NCI-H1092 (cell line): Measurements from ENCODE around the gene SLC18A3.

ENCODE experiments used
- DNase-seq: peaks from one replicate; lab custom pipeline; 2025; lab: John Stamatoyannopoulos, UW

SLC18A3 gene

GRCh38 chr10:49651917-49652316, 41.8 kb downstream of the SLC18A3 start:
- no peak for DNase-seq

DNA sequence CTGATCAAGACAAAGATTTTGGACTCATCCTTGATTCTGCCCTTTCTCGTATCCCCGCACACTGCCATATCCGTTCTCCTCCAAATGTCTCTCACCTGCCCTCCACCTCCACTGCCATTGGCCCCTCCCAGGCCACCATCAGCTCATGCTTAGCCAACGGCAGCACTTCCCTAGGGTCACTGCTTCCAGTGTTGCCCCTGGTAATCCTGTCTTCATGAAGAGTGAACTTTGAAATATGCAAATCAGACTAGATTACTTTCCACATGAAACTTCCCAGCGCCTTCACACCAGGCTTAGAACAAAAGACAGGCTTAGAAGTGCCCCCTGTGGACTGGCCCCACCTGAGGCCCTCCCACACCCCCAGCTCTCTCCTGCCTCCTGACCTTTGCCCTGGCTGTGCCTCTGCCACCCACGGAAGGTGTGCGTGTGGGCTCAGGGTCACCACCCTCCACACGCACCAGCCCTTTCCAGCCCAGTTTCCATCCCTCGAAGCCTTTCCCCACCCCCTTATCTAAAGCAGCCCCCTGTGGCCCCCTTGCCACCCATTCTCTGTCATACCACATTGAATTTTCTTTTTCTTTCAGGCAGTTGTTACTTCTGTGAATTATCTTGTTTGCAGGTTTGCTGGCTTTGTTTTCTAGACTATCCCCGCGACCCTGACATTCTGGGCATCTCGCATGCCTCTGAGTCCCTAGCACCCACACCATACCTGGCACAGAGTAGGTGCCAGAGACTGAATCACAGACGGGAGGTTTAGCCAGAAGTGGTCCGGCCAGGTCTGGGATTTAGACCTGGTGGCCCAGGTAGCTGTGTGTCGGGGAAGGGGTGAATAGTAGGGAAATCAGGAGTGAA, 42.5 kb downstream of the SLC18A3 start:
- DNase-seq = no peak

GRCh38 chr10:49653273-49653929, 43.3 kb downstream of the SLC18A3 start:
- no peak for DNase-seq

DNA sequence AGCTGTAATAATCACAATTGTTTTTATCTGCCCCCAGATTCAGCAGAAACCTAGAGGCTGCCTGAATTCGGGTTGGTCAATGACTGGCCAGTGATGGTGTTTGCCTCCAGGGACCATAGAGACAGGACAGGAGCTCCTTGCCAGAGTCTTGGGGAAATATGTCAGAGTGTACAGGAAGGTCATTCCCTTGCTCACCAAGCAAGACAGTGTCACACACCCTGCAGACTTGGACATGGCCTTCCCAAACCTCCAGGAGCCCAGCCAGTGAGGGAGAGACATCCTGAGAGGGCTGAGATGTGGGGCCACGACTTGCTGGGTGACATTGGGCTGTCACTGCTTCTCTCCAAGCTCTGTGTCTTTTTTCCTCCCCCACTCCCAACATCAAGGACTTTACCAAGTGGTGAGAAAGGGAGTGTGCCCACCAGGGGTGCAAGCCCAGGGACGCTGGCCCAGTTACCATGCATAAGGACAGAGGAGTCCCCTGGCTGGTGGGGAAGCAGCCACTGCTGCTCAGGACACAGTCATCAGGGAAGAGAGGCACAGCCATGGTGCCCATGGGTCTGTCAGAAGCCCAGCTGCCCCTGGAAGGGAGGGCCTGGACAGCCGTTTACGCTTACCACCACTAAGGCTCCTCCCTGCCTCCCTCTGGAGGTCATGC, 44.1 kb downstream of the SLC18A3 start:
- no peak for DNase-seq

DNA sequence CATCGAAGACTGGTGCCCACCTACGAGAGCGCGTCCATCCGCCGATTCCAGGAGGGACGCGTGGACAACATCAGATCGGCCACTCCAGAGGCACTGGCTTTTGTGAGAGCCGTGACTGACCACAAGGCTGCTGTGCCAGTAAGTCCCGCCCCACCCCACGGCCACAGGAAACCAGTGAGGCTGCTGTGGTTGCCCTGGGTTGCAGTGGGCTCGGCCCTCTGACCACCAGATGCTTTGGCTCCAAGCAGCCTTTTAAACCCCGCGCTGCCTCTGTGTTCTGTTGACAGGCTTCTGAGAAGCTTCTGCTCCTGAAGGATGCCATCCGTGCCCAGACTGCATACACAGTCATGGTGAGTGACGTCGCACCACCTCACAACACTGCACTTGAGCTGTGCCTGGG, 45.0 kb downstream of the SLC18A3 start:
- no peak for DNase-seq

DNA sequence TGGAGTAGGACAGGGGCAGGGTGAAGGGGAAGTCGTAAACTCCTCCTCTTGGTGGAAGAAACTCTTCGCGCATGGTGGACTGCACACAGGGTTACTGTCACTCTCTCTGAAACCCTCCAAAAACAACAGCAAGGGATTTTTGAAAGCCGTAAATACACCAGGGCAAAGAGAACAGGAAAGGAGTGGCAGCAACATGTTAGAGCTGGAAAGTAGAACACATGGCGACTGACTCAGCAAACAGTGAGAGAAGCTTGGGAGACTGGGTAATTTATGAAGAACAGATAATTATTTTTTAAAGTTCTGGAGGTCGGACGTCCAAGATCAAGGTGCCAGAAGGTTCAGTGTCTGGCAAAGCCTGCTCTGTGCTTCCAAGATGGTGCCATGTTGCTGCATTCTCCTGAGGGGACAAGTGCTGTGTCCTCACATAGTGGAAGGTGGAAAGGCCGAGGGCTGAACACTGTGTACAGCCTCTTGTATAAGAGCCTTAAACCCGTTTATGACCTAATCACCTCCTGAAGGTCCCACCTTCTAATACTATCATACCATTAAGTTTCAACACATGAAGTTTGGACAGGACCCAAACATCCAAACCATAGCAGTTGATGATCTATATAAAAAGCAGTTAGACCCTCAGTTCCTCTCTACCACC, 46.9 kb downstream of the SLC18A3 start:
- DNase-seq = no peak

DNA sequence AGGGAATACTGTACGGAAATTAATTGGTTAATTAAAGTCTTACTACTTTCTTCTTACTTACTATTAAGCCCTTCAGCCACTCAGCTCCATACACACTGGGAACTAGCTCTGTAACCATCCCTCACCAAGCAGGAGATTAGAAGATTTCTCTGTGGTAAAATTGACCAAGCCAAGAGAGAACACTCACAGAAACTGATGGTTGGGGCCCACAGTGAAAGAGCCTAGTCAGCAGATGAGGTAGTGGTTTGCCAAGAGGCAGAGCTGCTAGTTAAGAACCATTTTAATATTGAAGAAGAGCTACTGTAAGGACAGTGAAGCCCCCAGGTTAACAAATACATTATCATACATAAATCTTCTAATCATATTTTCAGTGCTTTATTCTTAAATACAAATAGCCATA, 47.5 kb downstream of the SLC18A3 start:
- DNase-seq = no peak

DNA sequence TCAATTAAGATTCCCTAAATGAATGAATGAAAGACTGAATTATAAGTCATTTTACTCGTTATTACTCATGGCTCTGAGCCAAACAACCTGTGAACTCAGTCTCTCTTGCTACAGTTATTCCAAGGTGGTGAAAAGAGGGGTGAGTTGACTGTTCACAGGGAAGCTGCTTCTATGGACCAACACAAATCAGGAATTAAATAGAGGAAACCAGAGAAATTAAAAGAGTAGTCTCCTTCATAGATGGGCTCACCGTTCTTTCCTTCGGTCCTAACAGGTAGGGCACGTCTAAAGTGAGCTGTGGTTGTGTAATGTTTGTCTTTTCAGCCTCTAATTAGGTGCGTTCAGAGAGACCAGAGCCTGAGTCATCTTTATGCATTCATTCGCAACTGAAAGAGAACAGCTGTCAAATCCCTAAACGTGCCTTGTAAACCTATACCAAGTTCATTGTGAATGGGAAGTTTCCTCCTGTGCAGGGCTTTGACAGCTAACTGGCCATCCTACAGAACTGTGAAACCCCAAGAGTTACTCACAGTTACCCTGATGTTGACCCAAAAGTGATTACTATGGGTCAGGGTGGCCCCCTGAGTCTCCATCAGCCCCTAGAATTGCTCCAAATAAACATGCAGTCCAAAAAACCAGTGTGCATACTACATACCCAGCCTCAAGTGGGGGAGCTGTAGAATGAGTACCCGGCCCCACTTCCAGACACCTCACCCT, 51.2 kb downstream of the SLC18A3 start:
- no peak for DNase-seq
